Keratinocyte (primary cell): Measurements from ENCODE around the gene ZGPAT. TPM values are rescaled to one million over a fixed set of nuclear protein-coding genes. Genes with fewer than 3 reads are reported as not detected.

ENCODE experiments used
- DNase-seq: peaks from one replicate; pipeline ENCODE4 v3.0.0-alpha.2; 2011; ENCODE audit warnings: low read depth, missing footprints, low spot score
- FAIRE-seq: peaks from 2 replicates; lab custom pipeline; 2011; peaks lifted over from hg19 to GRCh38; lab: Jason Lieb, UNC
- H2AFZ ChIP-seq: 2 replicates; pipeline ENCODE4 v1.6.0; 2012; ENCODE audit warnings: low read length, control low read depth, inconsistent platforms; ENCODE audit not compliant: control insufficient read depth
- H3K27ac ChIP-seq: 2 replicates; pipeline ENCODE4 v1.5.1; 2011; ENCODE audit warnings: low read length; ENCODE audit not compliant: control insufficient read depth, insufficient read depth
- H3K27me3 ChIP-seq: 3 replicates; pipeline ENCODE4 v1.6.0; 2011; ENCODE audit warnings: low read length; ENCODE audit not compliant: control insufficient read depth, insufficient read depth; ENCODE audit errors: extremely low read depth
- H3K36me3 ChIP-seq, 2 experiments: 2 replicates in 1 of 2; 3 replicates in 1 of 2; pipeline ENCODE4 v1.5.1; 2011; ENCODE audit warnings: low read length in 2 of 2, mild to moderate bottlenecking in 1 of 2; ENCODE audit not compliant: control insufficient read depth in 2 of 2, insufficient read depth in 2 of 2; ENCODE audit errors: extremely low read depth in 1 of 2
- H3K4me1 ChIP-seq: 3 replicates; pipeline ENCODE4 v1.5.1; 2011; ENCODE audit warnings: low read length; ENCODE audit not compliant: control insufficient read depth, insufficient read depth; ENCODE audit errors: extremely low read depth
- H3K4me2 ChIP-seq: 3 replicates; pipeline ENCODE4 v1.6.0; 2011; ENCODE audit warnings: low read depth, low read length; ENCODE audit not compliant: control insufficient read depth, insufficient read depth; ENCODE audit errors: extremely low read depth
- H3K4me3 ChIP-seq, 3 experiments: fragments of 200-600 bp in 1 of 3; sonication (generic) in 1 of 3; 2 replicates in 2 of 3; 3 replicates in 1 of 3; pipeline ENCODE4 v1.5.1; 2011 to 2016; ENCODE audit warnings: low read length in 3 of 3, mild to moderate bottlenecking in 3 of 3, control low read depth in 2 of 3, inconsistent platforms in 1 of 3, low read depth in 1 of 3, mixed read lengths in 1 of 3, mixed run types in 1 of 3, moderate library complexity in 1 of 3; ENCODE audit not compliant: control insufficient read depth in 2 of 3, insufficient read depth in 2 of 3; ENCODE audit errors: extremely low read depth in 1 of 3
- H3K79me2 ChIP-seq: 2 replicates; pipeline ENCODE4 v1.6.0; 2012; ENCODE audit warnings: low read length; ENCODE audit not compliant: control insufficient read depth, insufficient read depth
- H3K9ac ChIP-seq: 3 replicates; pipeline ENCODE4 v1.6.0; 2011; ENCODE audit warnings: low read length; ENCODE audit not compliant: control insufficient read depth, insufficient read depth; ENCODE audit errors: extremely low read depth
- H3K9me1 ChIP-seq: 3 replicates; pipeline ENCODE4 v1.6.0; 2011; ENCODE audit warnings: low read length; ENCODE audit not compliant: control insufficient read depth, insufficient read depth; ENCODE audit errors: extremely low read depth
- H3K9me3 ChIP-seq: 2 replicates; pipeline ENCODE4 v1.5.1; 2012; ENCODE audit warnings: low read depth, low read length; ENCODE audit not compliant: control insufficient read depth
- H4K20me1 ChIP-seq: 3 replicates; pipeline ENCODE4 v1.6.0; 2011; ENCODE audit warnings: low read length; ENCODE audit not compliant: control insufficient read depth, insufficient read depth; ENCODE audit errors: extremely low read depth
- CTCF ChIP-seq, 3 experiments: IDR thresholded peaks in 1 of 3; conservative IDR thresholded peaks in 1 of 3; optimal IDR thresholded peaks in 1 of 3; 2 replicates in 2 of 3; 3 replicates in 1 of 3; pipeline versions ENCODE3 to v1.5.1; 2011; ENCODE audit warnings: low read length in 3 of 3, mild to moderate bottlenecking in 3 of 3, moderate library complexity in 2 of 3, control low read depth in 1 of 3, inconsistent platforms in 1 of 3; ENCODE audit not compliant: insufficient read depth in 2 of 3; ENCODE audit errors: extremely low read depth in 1 of 3
- EZH2 ChIP-seq: IDR thresholded peaks from one replicate; pipeline ENCODE4 v1.6.1; 2012; ENCODE audit warnings: inconsistent platforms, mild to moderate bottlenecking, low read length, moderate library complexity
- dilution Hi-C: fragments of 300-500 bp; cut with MboI; formaldehyde crosslinking; loops from one replicate; pipeline ENCODE4 v1.7.0; 2020; ENCODE audit warnings: low sequenced_read_pairs; ENCODE audit not compliant: extremely low pct_ligation_motif_present
- polyA plus RNA-seq, 5 experiments: library from polyadenylated mRNA; depleted of rRNA in 3 of 5; stranded (reverse) in 3 of 5; stranded (forward) in 1 of 5; unstranded in 1 of 5; fragments of >200 nt; gene quantifications; 1 replicate in 1 of 5; 2 replicates in 3 of 5; 3 replicates in 1 of 5; pipeline versions ENCODE4 v1.2.1 to v1.2.3, GENCODE V29; 2011 to 2012; ENCODE audit warnings: missing spikeins in 2 of 5, low read depth in 1 of 5, low replicate concordance in 1 of 5

The ZGPAT gene
- polyA plus RNA-seq, 1 donor (not counting 4 experiments of a cell fraction or from before 2014, with no cell fraction given): 7.8 TPM

GRCh38 chr20:63744158-63744557, 36.3 kb downstream of the ZGPAT start:
- no peaks in the 10 kb centered on the region for H3K9me1 ChIP-seq
- no peak overlapping the region for H3K4me3 ChIP-seq
- DNase-seq (no peak), FAIRE-seq (no peak)
- dilution Hi-C loops: no loop called here
- no peak overlapping the region for H3K27ac ChIP-seq
- H3K27me3 ChIP-seq: no peaks in the 10 kb centered on the region
- H3K36me3 ChIP-seq: peaks cover 2 to 7% of the 10 kb centered on the region in 2 experiments
- no peak overlapping the region for H3K4me2 ChIP-seq
- H3K9me3 ChIP-seq: no peaks in the 10 kb centered on the region
- H3K79me2 ChIP-seq: no peaks in the 10 kb centered on the region
- TF ChIP-seq EZH2 (no peak), CTCF (optimal IDR thresholded peaks at IDR 0.05 in 1 of 3, IDR thresholded peaks at IDR 0.05 in 1 of 3, conservative IDR thresholded peaks at IDR 0.05 in 1 of 3; ENCODE audit: extremely low read depth in 1 of 3, insufficient read depth in 2 of 3, low read length in 3 of 3) (no peak)
- H4K20me1 ChIP-seq: no peaks in the 10 kb centered on the region
- no peak overlapping the region for H2AFZ ChIP-seq
- peaks cover 12% of the 10 kb centered on the region for H3K4me1 ChIP-seq
- no peak overlapping the region for H3K9ac ChIP-seq

GRCh38 chr20:63744574-63745423, 37.0 kb downstream of the ZGPAT start:
- no peak for TF ChIP-seq CTCF (optimal IDR thresholded peaks at IDR 0.05 in 1 of 3, IDR thresholded peaks at IDR 0.05 in 1 of 3, conservative IDR thresholded peaks at IDR 0.05 in 1 of 3; ENCODE audit: extremely low read depth in 1 of 3, insufficient read depth in 2 of 3, low read length in 3 of 3)
- H3K79me2 ChIP-seq: no peaks in the 10 kb centered on the region
- H3K36me3 ChIP-seq: peaks cover 2 to 7% of the 10 kb centered on the region in 2 experiments
- H3K4me3 ChIP-seq: no peak overlapping the region
- H3K9me1 ChIP-seq: no peaks in the 10 kb centered on the region
- H3K4me2 ChIP-seq: no peak overlapping the region
- H2AFZ ChIP-seq: no peak overlapping the region
- no peak overlapping the region for H3K9ac ChIP-seq
- dilution Hi-C loops: no loop called here
- peaks cover 12% of the 10 kb centered on the region for H3K4me1 ChIP-seq
- FAIRE-seq (no peak), DNase-seq (no peak)
- H3K9me3 ChIP-seq: no peaks in the 10 kb centered on the region
- no peaks in the 10 kb centered on the region for H3K27me3 ChIP-seq
- H4K20me1 ChIP-seq: no peaks in the 10 kb centered on the region
- no peak overlapping the region for H3K27ac ChIP-seq
